DMS114 treated with DMSO at 0.1 percent for 48 hours (cell line): Measurements from ENCODE around the gene QTRT2.

Experiments used
- DNase-seq: peaks from one replicate; lab custom pipeline; 2025; ENCODE audit not compliant: unreplicated experiment; lab: John Stamatoyannopoulos, UW

The QTRT2 gene

GRCh38 chr3:114056130-114057010 is at the start of gene QTRT2, which contains the start of gene CCDC191:
QTRT2 (plus strand) TSS chr3:114056737; CDS start chr3:114065258, 8,521 bp downstream.
CCDC191 (minus strand) TSS chr3:114056526; CDS start chr3:114056466, 60 bp downstream.
- DNase-seq = peak; percentile 98

GRCh38 chr3:114011059-114011797 is 45.3 kb upstream of the QTRT2 start:
- no peak for DNase-seq

- DNase-seq = no peak
Measured at GRCh38 chr3:114014211-114014610, 42.3 kb upstream of the QTRT2 start.

DNA sequence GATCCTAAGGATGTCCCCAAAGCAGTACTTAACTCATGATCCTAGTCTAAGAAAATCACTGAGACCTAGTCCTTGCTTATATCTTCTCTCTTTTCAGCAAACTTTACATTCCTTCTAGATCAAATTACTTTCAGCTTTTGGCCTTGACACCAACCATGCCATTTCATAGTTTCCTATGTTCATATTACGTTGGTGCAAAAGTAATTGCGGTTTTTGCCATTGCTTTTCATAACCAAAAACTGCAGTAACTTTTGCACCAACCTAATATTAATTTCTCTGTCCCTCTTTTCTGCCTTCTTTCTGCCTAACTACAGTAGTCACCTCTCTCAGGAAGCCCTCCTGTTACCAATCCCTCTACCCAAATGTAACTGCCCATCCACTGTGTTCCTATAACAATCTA is 37.1 kb upstream of the QTRT2 start:
- DNase-seq = no peak

- DNase-seq = no peak
Measured at GRCh38 chr3:114020907-114021306, 35.6 kb upstream of the QTRT2 start.

- DNase-seq = no peak
Measured at GRCh38 chr3:114022145-114022802, 34.3 kb upstream of the QTRT2 start.

- no peak for DNase-seq
Measured at GRCh38 chr3:114025451-114025850, 31.1 kb upstream of the QTRT2 start.

- DNase-seq = no peak
Measured at GRCh38 chr3:114026331-114026730, 30.2 kb upstream of the QTRT2 start.

DNA sequence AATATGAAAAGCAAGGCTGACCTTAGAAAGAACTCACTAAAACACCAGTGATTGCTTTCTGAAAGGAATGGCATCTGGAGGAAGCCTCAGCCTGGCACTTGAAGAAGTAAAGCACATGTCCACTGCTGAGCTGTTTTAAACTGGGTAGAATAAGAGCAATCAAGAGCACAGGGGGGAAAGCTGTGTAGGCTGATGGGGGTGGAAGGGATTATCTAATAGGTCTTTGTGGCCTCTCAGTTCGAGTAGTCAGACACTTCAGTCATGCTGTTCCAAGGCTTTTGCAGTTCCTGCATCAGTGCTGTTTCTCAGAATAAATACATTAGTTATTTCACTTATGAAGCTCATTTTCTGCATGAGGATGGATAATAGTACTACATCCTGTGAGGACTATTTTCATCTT is 22.8 kb upstream of the QTRT2 start:
- DNase-seq = no peak

DNA sequence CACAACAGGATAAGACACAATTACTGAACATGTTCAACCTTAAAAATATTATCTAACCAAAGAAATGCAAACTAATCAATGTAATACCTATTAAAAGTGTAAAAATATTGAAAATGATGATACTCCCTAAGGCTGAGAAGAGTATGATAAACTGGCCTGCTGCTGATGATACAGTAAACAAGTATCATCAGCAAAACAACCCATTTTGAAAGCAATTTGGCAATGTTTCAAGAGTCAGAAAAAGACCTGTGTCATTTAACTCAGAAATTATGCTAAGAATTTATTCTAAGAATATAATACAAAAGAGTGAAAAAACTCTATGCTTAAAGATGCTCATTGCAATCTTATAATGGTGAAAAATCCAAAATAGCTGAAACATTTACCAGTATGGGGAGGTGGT is 22.3 kb upstream of the QTRT2 start:
- no peak for DNase-seq

DNA sequence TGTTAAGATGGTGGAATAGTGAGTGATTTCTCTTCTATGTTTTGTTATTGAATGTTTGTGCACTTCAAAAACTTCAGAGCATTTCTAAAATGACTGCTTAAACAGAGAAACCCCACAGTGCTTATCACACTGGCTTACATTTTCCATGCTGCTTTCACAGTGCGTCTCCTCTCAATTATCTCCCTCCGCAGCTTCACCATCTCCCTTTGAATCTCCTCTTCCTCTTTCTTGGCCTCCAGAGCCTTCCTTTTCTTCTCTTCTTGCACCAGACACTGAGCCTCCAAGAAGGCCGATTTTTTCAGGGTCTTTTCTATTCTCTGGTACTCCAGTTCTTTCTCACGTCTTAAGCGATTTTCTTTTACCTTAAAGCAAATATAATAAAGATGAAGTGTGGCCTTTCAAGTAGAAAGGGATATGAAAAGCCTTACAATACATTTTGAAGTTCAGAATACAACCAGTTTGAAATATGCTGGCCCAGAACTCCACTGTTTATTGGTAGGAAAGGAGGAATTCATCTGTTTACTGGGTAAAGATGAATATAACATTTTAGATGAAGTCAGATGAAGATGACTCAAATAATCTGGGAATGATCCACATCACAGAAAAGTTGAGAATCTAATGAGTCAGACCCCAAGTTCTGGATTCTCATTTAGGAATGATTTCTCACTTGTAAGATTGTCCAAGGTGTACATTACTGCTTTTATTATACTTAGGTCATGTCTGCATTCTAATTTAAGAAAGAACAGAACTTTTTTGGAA is 21.6 kb upstream of the QTRT2 start:
- no peak for DNase-seq

- no peak for DNase-seq
Measured at GRCh38 chr3:114035896-114036295, 20.6 kb upstream of the QTRT2 start.

- DNase-seq = no peak
Measured at GRCh38 chr3:114043205-114043604, 13.3 kb upstream of the QTRT2 start.

GRCh38 chr3:114052216-114052615 is 4.3 kb upstream of the QTRT2 start:
- DNase-seq = no peak

DNA sequence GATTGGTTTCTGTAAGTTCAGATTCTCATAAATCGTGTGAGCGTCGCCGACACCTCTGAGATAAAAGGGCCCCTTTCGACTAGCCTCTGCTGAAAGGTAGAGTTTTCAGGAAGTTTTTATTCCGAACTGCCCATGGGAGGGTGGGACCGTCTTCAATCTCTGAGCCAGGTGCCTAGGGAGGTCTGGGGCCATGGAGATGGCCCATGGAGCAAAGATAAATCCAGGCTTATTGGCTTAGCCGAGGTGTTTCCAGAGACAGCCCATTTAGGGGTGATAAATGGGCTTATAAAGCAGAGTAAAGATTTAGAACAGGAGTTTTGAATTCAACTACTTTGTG is 442 bp downstream of the QTRT2 start:
- DNase-seq = no peak

DNA sequence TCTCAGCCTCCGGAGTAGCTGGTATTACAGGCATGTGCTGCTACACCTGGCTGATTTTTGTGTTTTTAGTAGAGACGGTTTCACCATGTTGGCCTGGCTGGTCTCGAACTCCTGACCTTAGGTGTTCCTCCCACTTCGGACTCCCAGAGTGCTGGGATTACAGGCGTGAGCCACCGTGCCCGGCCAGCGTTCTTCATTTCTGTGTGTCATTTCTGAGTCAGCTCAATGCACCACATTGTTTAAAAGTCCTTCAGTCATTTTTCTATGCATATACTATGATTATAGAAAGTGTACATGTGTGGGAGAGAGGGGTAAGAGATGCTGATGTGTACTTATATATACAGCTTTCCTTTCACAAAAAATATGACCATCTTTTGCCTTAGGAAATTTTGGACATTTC is 2.1 kb downstream of the QTRT2 start:
- no peak for DNase-seq

DNA sequence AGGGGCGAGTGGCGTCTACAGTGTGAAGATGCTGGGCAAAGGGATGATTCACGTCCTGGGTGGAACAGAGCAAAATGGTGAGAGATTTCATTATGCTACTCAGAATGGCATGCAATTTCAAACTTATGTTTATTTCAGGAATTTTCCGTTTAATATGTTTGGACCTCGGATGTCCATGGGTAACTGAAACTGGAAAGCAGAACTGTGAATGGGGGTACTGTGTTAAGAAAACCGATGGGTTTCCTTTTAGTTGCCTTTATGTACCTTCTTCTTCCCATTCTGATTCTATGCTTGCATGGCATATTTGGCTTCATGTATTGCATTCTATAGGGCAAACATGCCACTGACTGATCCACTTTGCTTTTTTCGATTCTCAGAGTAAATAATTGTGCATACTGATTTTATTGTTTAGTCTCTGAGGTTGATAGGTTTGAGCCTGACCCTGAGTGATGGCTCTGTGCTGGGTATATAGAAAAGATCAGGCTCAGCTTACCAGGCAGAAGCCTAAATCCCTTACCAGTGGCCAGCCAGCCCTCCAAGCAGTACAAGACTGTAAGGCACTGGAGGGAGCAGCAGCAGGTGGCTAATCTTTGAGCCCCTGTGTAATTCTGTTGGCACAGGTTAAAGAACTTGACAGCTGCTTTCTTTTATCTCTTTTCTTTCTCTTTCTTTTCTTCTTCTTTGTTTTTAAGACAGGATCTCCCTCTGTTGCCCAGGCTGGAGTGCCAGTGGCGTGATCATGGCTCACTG is 4.5 kb downstream of the QTRT2 start:
- no peak for DNase-seq

DNA sequence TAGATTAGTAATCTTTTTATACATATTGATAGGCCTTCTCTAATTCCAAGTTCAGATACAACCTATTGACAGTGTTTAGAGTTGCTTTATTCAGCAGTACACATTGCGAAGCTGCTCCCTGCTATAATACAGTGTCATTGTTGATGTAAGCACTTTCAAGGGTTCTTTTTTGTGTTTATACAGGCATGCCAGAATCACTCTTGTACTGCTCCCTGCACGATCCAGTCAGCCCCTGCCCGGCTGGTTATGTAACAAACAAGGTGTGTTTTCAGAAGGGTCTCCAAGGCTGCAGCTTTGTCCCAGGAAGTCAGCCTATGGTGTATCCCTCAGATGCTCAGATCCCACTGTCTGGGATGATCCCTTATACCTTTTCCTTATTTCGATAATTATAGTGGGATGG is 11.3 kb downstream of the QTRT2 start:
- no peak for DNase-seq

- DNase-seq = no peak
Measured at GRCh38 chr3:114068336-114068735, 11.8 kb downstream of the QTRT2 start.

- DNase-seq = no peak
Measured at GRCh38 chr3:114071786-114072185, 15.2 kb downstream of the QTRT2 start.
